HEK293 (cell line): Measurements from ENCODE around the gene DPCD.

Experiments used
- CTCF ChIA-PET: fragments of 350-600 bp; formaldehyde crosslinking; extraction: SDS; loops from one replicate; lab custom pipeline; 2021; ENCODE audit warnings: antibody characterized with exemption; lab: Yijun Ruan, JAX
- POLR2A ChIA-PET: fragments of 300-600 bp; formaldehyde crosslinking; extraction: SDS; loops from one replicate; lab custom pipeline; 2020; ENCODE audit warnings: antibody characterized with exemption, inconsistent platforms; lab: Yijun Ruan, JAX
- H3K27ac ChIP-seq: fragments of 200-500 bp; sonication (Bioruptor generic); 2 replicates; pipeline ENCODE4 v1.5.1; 2014; ENCODE audit warnings: low read depth, low read length, control low read depth, inconsistent platforms; ENCODE audit errors: extremely low read depth
- H3K36me3 ChIP-seq, 2 experiments: fragments of 200-500 bp in 1 of 2; sonication (Bioruptor generic) in 1 of 2; 1 replicate in 1 of 2; 2 replicates in 1 of 2; pipeline ENCODE4 v1.5.1; 2014 to 2017; ENCODE audit warnings: inconsistent platforms in 2 of 2, low read length in 2 of 2; ENCODE audit not compliant: control insufficient read depth in 2 of 2, insufficient read depth in 1 of 2
- H3K4me1 ChIP-seq: fragments of 200-500 bp; sonication (Bioruptor generic); 2 replicates; pipeline ENCODE4 v1.5.1; 2014; ENCODE audit warnings: mild to moderate bottlenecking, low read length, inconsistent platforms; ENCODE audit not compliant: control insufficient read depth, insufficient read depth
- H3K4me3 ChIP-seq: 2 replicates; pipeline ENCODE4 v1.5.1; 2011; ENCODE audit warnings: low read depth, mild to moderate bottlenecking, control low read depth, low read length, moderate library complexity
- H3K9me3 ChIP-seq: fragments of 200-500 bp; sonication (Bioruptor generic); 2 replicates; pipeline ENCODE4 v1.5.1; 2014; ENCODE audit warnings: low read depth, low read length, inconsistent platforms; ENCODE audit not compliant: control insufficient read depth, insufficient read depth
- HOXC10 ChIP-seq: sonication (generic); formaldehyde crosslinking; IDR thresholded peaks from 2 replicates; pipeline ENCODE4 v1.8.1; 2023; ENCODE audit warnings: mild to moderate bottlenecking, missing genetic modification reagents
- ZBTB26 ChIP-seq: fragments of 450-650 bp; formaldehyde crosslinking; optimal IDR thresholded peaks from 2 replicates; pipeline ENCODE3; 2016; ENCODE audit warnings: missing biosample characterization, mild to moderate bottlenecking, missing genetic modification characterization
- ZBTB8A ChIP-seq: fragments of 450-650 bp; formaldehyde crosslinking; IDR thresholded peaks from 2 replicates; pipeline ENCODE4 v1.5.1; 2016; ENCODE audit warnings: missing biosample characterization, missing genetic modification characterization
- ZFHX2 ChIP-seq: fragments of 450-650 bp; formaldehyde crosslinking; conservative IDR thresholded peaks from 2 replicates; pipeline ENCODE4 v1.5.1; 2016; ENCODE audit warnings: missing biosample characterization, missing genetic modification characterization
- ZNF26 ChIP-seq: fragments of 450-650 bp; formaldehyde crosslinking; IDR thresholded peaks from 2 replicates; pipeline ENCODE4 v1.5.1; 2016; ENCODE audit warnings: missing biosample characterization, missing genetic modification characterization
- ZNF335 ChIP-seq: fragments of 450-650 bp; formaldehyde crosslinking; conservative IDR thresholded peaks from 2 replicates; pipeline ENCODE4 v1.5.1; 2016; ENCODE audit warnings: missing biosample characterization, missing genetic modification characterization
- ZNF366 ChIP-seq: fragments of 450-650 bp; formaldehyde crosslinking; conservative IDR thresholded peaks from 2 replicates; pipeline ENCODE4 v1.5.1; 2016; ENCODE audit warnings: missing biosample characterization, missing genetic modification characterization
- ZNF449 ChIP-seq: fragments of 450-650 bp; formaldehyde crosslinking; IDR thresholded peaks from 2 replicates; pipeline ENCODE4 v1.5.1; 2017; ENCODE audit warnings: missing biosample characterization, mild to moderate bottlenecking, missing genetic modification characterization, moderate library complexity
- ZNF501 ChIP-seq: fragments of 450-650 bp; formaldehyde crosslinking; IDR thresholded peaks from 2 replicates; pipeline ENCODE4 v1.5.1; 2016; ENCODE audit warnings: missing biosample characterization, missing genetic modification characterization
- ZNF558 ChIP-seq: fragments of 450-650 bp; formaldehyde crosslinking; IDR thresholded peaks from 2 replicates; pipeline ENCODE4 v1.5.1; 2016; ENCODE audit warnings: missing biosample characterization, missing genetic modification characterization
- ZNF561 ChIP-seq: fragments of 450-650 bp; IDR thresholded peaks from 2 replicates; pipeline ENCODE4 v1.5.1; 2018; ENCODE audit warnings: missing biosample characterization, missing genetic modification characterization, borderline replicate concordance
- ZNF692 ChIP-seq: fragments of 450-650 bp; formaldehyde crosslinking; IDR thresholded peaks from 2 replicates; pipeline ENCODE4 v1.5.1; 2016; ENCODE audit warnings: missing biosample characterization, missing genetic modification characterization
- ZNF843 ChIP-seq: fragments of 450-650 bp; formaldehyde crosslinking; IDR thresholded peaks from 2 replicates; pipeline ENCODE4 v1.5.1; 2016; ENCODE audit warnings: missing biosample characterization, missing genetic modification characterization
- ZSCAN23 ChIP-seq: fragments of 450-650 bp; formaldehyde crosslinking; IDR thresholded peaks from 2 replicates; pipeline ENCODE4 v1.5.1; 2016; ENCODE audit warnings: missing biosample characterization, missing genetic modification characterization

DPCD gene

GRCh38 chr10:101569622-101570427, 18.3 kb upstream of the DPCD start (continued):
- no peak for TF ChIP-seq ZNF26

- Histone ChIP-seq H3K27ac (peak overlapping the region; percentile 19; the same call in 1 of the 2 replicates), H3K4me1 (peaks cover 3% of the 10 kb centered on the region), H3K36me3 (no peaks in the 10 kb centered on the region), H3K4me3 (peak overlapping the region; percentile 65), H3K9me3 (0 out of 2 replicates have a peak, but pooled peaks cover 2% of the 10 kb centered on the region)
- POLR2A ChIA-PET, result interaction anchor here (1.0 to 1.5 kb wide), 4 partner anchors 17 to 357 kb away, joined by 3 to 7 read pairs (median 4); partner anchors contain the start of genes DPCD and POLL
- CTCF ChIA-PET, result interaction anchor here (0.6 to 3.8 kb wide), 42 partner anchors 10 to 1666 kb away, joined by 3 to 77 read pairs (median 4); no protein-coding TSS in a partner anchor
- TF ChIP-seq ZNF366 (tag by site-specific recombination) (0 out of 2 replicates have a peak, but pooled peaks have one; percentile 9), ZBTB26 (tag by site-specific recombination) (peak; percentile 35), ZFHX2 (tag by site-specific recombination) (0 out of 2 replicates have a peak, but pooled peaks have one; percentile 15), ZNF692 (0 out of 2 replicates have a peak, but pooled peaks have one; percentile 10), ZNF843 (0 out of 2 replicates have a peak, but pooled peaks have one; percentile 1), ZNF558 (tag by site-specific recombination) (no peak), ZNF501 (0 out of 2 replicates have a peak, but pooled peaks have one; percentile 6), ZNF335 (peak; percentile 85), ZNF449 (tag by site-specific recombination) (0 out of 2 replicates have a peak, but pooled peaks have one; percentile 10), HOXC10 (CRISPR knock-in tag) (no peak), ZNF561 (tag by site-specific recombination) (0 out of 2 replicates have a peak, but pooled peaks have one; percentile 15), ZSCAN23 (tag by site-specific recombination) (no peak), ZBTB8A (peak; percentile 92)
Observed at GRCh38 chr10:101570428-101571270, 17.5 kb upstream of the DPCD start.
